Measurements from ENCODE around the gene SUGP2.

The SUGP2 gene

DNA sequence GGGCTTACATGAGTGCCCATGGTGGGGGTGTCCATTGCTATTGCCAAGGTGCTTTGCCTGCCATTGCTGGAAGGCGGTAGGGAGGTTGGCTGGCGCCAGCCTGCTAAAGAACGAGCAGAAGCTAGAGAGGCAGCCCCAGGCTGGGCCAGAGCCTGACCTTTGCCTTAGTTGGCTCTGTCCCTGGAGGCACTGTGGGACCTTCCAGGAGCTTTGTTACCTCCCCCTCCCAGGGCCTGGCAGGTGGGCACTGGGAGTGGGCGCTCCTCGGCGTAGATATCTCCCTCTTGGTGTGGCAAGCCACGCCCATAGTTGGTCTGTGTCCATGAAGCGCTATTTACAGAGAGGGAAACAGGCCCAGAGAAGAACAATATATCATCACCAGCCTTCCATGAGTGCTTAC is 28.2 kb upstream of the SUGP2 start:
- no peak for DNase-seq
- peaks cover 6% of the 10 kb centered on the region for H3K79me2 ChIP-seq (ENCODE audit: insufficient read depth, low read length)
- ATAC-seq (ENCODE audit: insufficient read depth, low read depth), result no peak
- H4K20me1 ChIP-seq (ENCODE audit: insufficient read depth, low read length), result no peaks in the 10 kb centered on the region; the same call in 1 of the 2 replicates
- no peaks in the 10 kb centered on the region for H3K9me3 ChIP-seq (ENCODE audit: insufficient read depth, low read length, severe bottlenecking)
- no peak overlapping the region for H3K27ac ChIP-seq (ENCODE audit: low read length)
- peaks cover 44% of the 10 kb centered on the region for H3K36me3 ChIP-seq (ENCODE audit: insufficient read depth, low read length)
- no peak overlapping the region for H3K4me3 ChIP-seq (ENCODE audit: low read depth in 1 of 2, low read length in 2 of 2)
- no peak overlapping the region for H3K4me2 ChIP-seq (ENCODE audit: insufficient read depth, low read length)
- H2AFZ ChIP-seq (ENCODE audit: low read depth, low read length), result no peak overlapping the region
- H3K9ac ChIP-seq (ENCODE audit: low read depth, low read length), result no peak overlapping the region
- H3K4me1 ChIP-seq (ENCODE audit: insufficient read depth, low read length), result peaks cover 33% of the 10 kb centered on the region
- H3K27me3 ChIP-seq (ENCODE audit: insufficient read depth, low read length, poor library complexity), result no peaks in the 10 kb centered on the region
- TF ChIP-seq, protein P1, sequence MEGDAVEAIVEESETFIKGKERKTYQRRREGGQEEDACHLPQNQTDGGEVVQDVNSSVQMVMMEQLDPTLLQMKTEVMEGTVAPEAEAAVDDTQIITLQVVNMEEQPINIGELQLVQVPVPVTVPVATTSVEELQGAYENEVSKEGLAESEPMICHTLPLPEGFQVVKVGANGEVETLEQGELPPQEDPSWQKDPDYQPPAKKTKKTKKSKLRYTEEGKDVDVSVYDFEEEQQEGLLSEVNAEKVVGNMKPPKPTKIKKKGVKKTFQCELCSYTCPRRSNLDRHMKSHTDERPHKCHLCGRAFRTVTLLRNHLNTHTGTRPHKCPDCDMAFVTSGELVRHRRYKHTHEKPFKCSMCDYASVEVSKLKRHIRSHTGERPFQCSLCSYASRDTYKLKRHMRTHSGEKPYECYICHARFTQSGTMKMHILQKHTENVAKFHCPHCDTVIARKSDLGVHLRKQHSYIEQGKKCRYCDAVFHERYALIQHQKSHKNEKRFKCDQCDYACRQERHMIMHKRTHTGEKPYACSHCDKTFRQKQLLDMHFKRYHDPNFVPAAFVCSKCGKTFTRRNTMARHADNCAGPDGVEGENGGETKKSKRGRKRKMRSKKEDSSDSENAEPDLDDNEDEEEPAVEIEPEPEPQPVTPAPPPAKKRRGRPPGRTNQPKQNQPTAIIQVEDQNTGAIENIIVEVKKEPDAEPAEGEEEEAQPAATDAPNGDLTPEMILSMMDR (IDR thresholded peaks at IDR 0.05; ENCODE audit: borderline replicate concordance, extremely low read depth, low read length, poor library complexity, severe bottlenecking), result no peak
- no peak for TF ChIP-seq EZH2 (IDR thresholded peaks at IDR 0.05; ENCODE audit: borderline replicate concordance, low read depth, low read length, severe bottlenecking)

GRCh38 chr19:19059837-19060611 is 26.7 kb upstream of the SUGP2 start:
- no peak for ATAC-seq (ENCODE audit: insufficient read depth, low read depth)
- Histone ChIP-seq H3K4me2 (ENCODE audit: insufficient read depth, low read length) (no peak overlapping the region), H3K4me3 (ENCODE audit: low read depth in 1 of 2, low read length in 2 of 2) (no peak overlapping the region), H2AFZ (ENCODE audit: low read depth, low read length) (no peak overlapping the region), H3K27me3 (ENCODE audit: insufficient read depth, low read length, poor library complexity) (no peaks in the 10 kb centered on the region), H3K9me3 (ENCODE audit: insufficient read depth, low read length, severe bottlenecking) (no peaks in the 10 kb centered on the region), H4K20me1 (ENCODE audit: insufficient read depth, low read length) (peaks cover 8% of the 10 kb centered on the region), H3K79me2 (ENCODE audit: insufficient read depth, low read length) (peaks cover 6% of the 10 kb centered on the region), H3K9ac (ENCODE audit: low read depth, low read length) (no peak overlapping the region), H3K36me3 (ENCODE audit: insufficient read depth, low read length) (peaks cover 57% of the 10 kb centered on the region), H3K4me1 (ENCODE audit: insufficient read depth, low read length) (peaks cover 25% of the 10 kb centered on the region), H3K27ac (ENCODE audit: low read length) (no peak overlapping the region)
- no peak for DNase-seq
- TF ChIP-seq EZH2 (IDR thresholded peaks at IDR 0.05; ENCODE audit: borderline replicate concordance, low read depth, low read length, severe bottlenecking), result no peak
- TF ChIP-seq, protein P1 (IDR thresholded peaks at IDR 0.05; ENCODE audit: borderline replicate concordance, extremely low read depth, low read length, poor library complexity, severe bottlenecking), result no peak

- Histone ChIP-seq H3K36me3 (ENCODE audit: insufficient read depth, low read length) (peaks cover 65% of the 10 kb centered on the region), H3K27ac (ENCODE audit: low read length) (no peak overlapping the region), H4K20me1 (ENCODE audit: insufficient read depth, low read length) (peaks cover 16% of the 10 kb centered on the region), H3K4me1 (ENCODE audit: insufficient read depth, low read length) (peaks cover 17% of the 10 kb centered on the region), H3K27me3 (ENCODE audit: insufficient read depth, low read length, poor library complexity) (no peaks in the 10 kb centered on the region), H3K9me3 (ENCODE audit: insufficient read depth, low read length, severe bottlenecking) (no peaks in the 10 kb centered on the region), H3K4me2 (ENCODE audit: insufficient read depth, low read length) (no peak overlapping the region), H3K4me3 (ENCODE audit: low read depth in 1 of 2, low read length in 2 of 2) (no peak overlapping the region), H2AFZ (ENCODE audit: low read depth, low read length) (no peak overlapping the region), H3K9ac (ENCODE audit: low read depth, low read length) (no peak overlapping the region), H3K79me2 (ENCODE audit: insufficient read depth, low read length) (peaks cover 2% of the 10 kb centered on the region)
- TF ChIP-seq, protein P1 (IDR thresholded peaks at IDR 0.05; ENCODE audit: borderline replicate concordance, extremely low read depth, low read length, poor library complexity, severe bottlenecking), result no peak
- TF ChIP-seq EZH2 (IDR thresholded peaks at IDR 0.05; ENCODE audit: borderline replicate concordance, low read depth, low read length, severe bottlenecking), result no peak
- no peak for DNase-seq
- ATAC-seq (ENCODE audit: insufficient read depth, low read depth), result no peak
Observed at GRCh38 chr19:19059018-19059836, 25.9 kb upstream of the SUGP2 start.

Measured in DND-41 (cell line).